Esophagus muscularis mucosa (tissue), 4 donors: Measurements from ENCODE around the gene TMEM121. TPM values are rescaled to one million over a fixed set of nuclear protein-coding genes. Genes with fewer than 3 reads are reported as not detected.
A peak's percentile ranks its signal among the peaks of the same experiment; 100 is the strongest.

ENCODE experiments used
- DNase-seq: peaks from one replicate; pipeline ENCODE4 v3.0.0-alpha.2; 2017; ENCODE audit errors: extremely low spot score
- H3K27ac ChIP-seq, 4 donors: fragments of 200-600 bp; sonication (generic); replicated peaks in 1 of 4; 1 replicate in 3 of 4; 2 replicates in 1 of 4; pipeline ENCODE4 v1.5.1; 2016 to 2019; ENCODE audit warnings: mild to moderate bottlenecking in 1 of 4
- H3K27me3 ChIP-seq, 4 donors: fragments of 200-600 bp; sonication (generic); one replicate each; pipeline versions ENCODE4 v1.5.1 to v1.6.0; 2016 to 2019
- H3K36me3 ChIP-seq, 4 donors: fragments of 200-600 bp; sonication (generic); one replicate each; pipeline ENCODE4 v1.5.1; 2016 to 2019
- H3K4me1 ChIP-seq, 4 donors: fragments of 200-600 bp; sonication (generic); one replicate each; pipeline ENCODE4 v1.5.1; 2016 to 2019
- H3K4me3 ChIP-seq, 4 donors: fragments of 200-600 bp; sonication (generic); 1 replicate in 2 of 4; 2 replicates in 2 of 4; pipeline ENCODE4 v1.5.1; 2016 to 2019; ENCODE audit warnings: mild to moderate bottlenecking in 4 of 4, moderate library complexity in 1 of 4
- H3K9me3 ChIP-seq, 4 donors: fragments of 200-600 bp; sonication (generic); 1 replicate in 3 of 4; 2 replicates in 1 of 4; pipeline ENCODE4 v1.5.1; 2016 to 2019
- CTCF ChIP-seq, 3 experiments: fragments of 200-600 bp in 2 of 3; fragments of 450-650 bp in 1 of 3; sonication (generic) in 2 of 3; IDR thresholded peaks; one replicate each; pipeline ENCODE4 v1.5.1; 2017 to 2019; ENCODE audit warnings: antibody characterized with exemption in 3 of 3, mild to moderate bottlenecking in 2 of 3, moderate library complexity in 1 of 3
- EP300 ChIP-seq: sonication (generic); formaldehyde crosslinking; IDR thresholded peaks from one replicate; pipeline ENCODE4 v1.6.1; 2017; ENCODE audit warnings: antibody characterized with exemption
- POLR2A ChIP-seq: fragments of 450-650 bp; IDR thresholded peaks from one replicate; pipeline ENCODE4 v1.6.1; 2017; ENCODE audit warnings: antibody characterized with exemption, moderate library complexity, mild to moderate bottlenecking, low read depth
- POLR2AphosphoS5 ChIP-seq, 2 donors: sonication (generic); formaldehyde crosslinking; IDR thresholded peaks; one replicate each; pipeline ENCODE4 v1.6.1; 2017; ENCODE audit warnings: antibody characterized with exemption in 2 of 2
- WGBS: methylation state at CpG from one replicate; pipeline ENCODE4 v1.1.5; 2018; 5-methylcytosine and 5-hydroxymethylcytosine counted together
- intact Hi-C: fragments of 100-400 bp; cut with DNase I; formaldehyde crosslinking; loops from one replicate; pipeline ENCODE4 v1.15.1; 2023
- total RNA-seq, 4 donors: library from RNA; depleted of rRNA; stranded (reverse); fragments of >200 nt; gene quantifications; one replicate each; pipeline versions ENCODE4 v1.1.0 to v1.2.1, GENCODE V29; 2016

Gene TMEM121
- total RNA-seq, 4 donors from 2014 or later = 2.9 to 13.0 (median 5.4) TPM

GRCh38 chr14:105490267-105490571 lies 36.2 kb upstream of the TMEM121 start:
- H3K4me3 ChIP-seq = peak overlapping the region; percentile 68 to 75 (median 72)
- peaks cover 4 to 13% (median 8%) of the 10 kb centered on the region in 4 donors for H3K36me3 ChIP-seq
- DNase-seq = no peak
- intact Hi-C loops = loop anchor here (2.0 kb wide), 1 partner anchor 119 kb away; no protein-coding TSS in a partner anchor
- TF ChIP-seq CTCF (IDR thresholded peaks at IDR 0.05) (no peak), EP300 (no peak), POLR2AphosphoS5 (IDR thresholded peaks at IDR 0.05) (no peak)
- 0% methylated on average over 8 of the region's 33 CpGs for WGBS
- peaks cover 55 to 74% (median 64%) of the 10 kb centered on the region in 4 donors for H3K4me1 ChIP-seq
- H3K27me3 ChIP-seq = peaks cover 0 to 14% (median 0%) of the 10 kb centered on the region in 4 donors
- H3K9me3 ChIP-seq = no peaks in the 10 kb centered on the region
- H3K27ac ChIP-seq = peak overlapping the region; percentile 93 to 99 (median 96)

GRCh38 chr14:105490572-105491365 lies 35.6 kb upstream of the TMEM121 start, which contains the start of gene TEDC1:
Gene TEDC1 (plus strand): TSS chr14:105491246. CDS start chr14:105491376, 130 bp downstream.
- Histone ChIP-seq H3K4me1 (peaks cover 55 to 68% (median 58%) of the 10 kb centered on the region in 4 donors), H3K27ac (peak within 1 kb of the TSS; percentile 93 to 99 (median 96)), H3K27me3 (peaks cover 0 to 14% (median 0%) of the 10 kb centered on the region in 4 donors), H3K4me3 (peak within 1 kb of the TSS; percentile 68 to 75 (median 74)), H3K36me3 (peaks cover 4 to 13% (median 8%) of the 10 kb centered on the region in 4 donors), H3K9me3 (no peaks in the 10 kb centered on the region)
- TF ChIP-seq POLR2A (no peak), EP300 (no peak), CTCF (IDR thresholded peaks at IDR 0.05) (peak; percentile 88 to 96 (median 96)), POLR2AphosphoS5 (IDR thresholded peaks at IDR 0.05) (peak; percentile 62 to 81)
- peak; percentile 100 for DNase-seq
- intact Hi-C loops = loop anchor here (2.0 kb wide), 1 partner anchor 120 kb away; no protein-coding TSS in a partner anchor
- WGBS = no CpG with 5 or more reads among the region's 94 CpGs

- H3K36me3 ChIP-seq = peaks cover 4 to 13% (median 8%) of the 10 kb centered on the region in 4 donors
- DNase-seq = no peak
- H3K4me1 ChIP-seq = peaks cover 48 to 61% (median 51%) of the 10 kb centered on the region in 4 donors
- WGBS = 2% methylated on average over 44 of the region's 53 CpGs
- TF ChIP-seq POLR2A (no peak), POLR2AphosphoS5 (IDR thresholded peaks at IDR 0.05) (no peak), EP300 (no peak)
- intact Hi-C loops = loop anchor here (2.0 kb wide), 1 partner anchor 121 kb away; no protein-coding TSS in a partner anchor
- H3K4me3 ChIP-seq = peak overlapping the region; percentile 66 to 75 (median 74)
- no peaks in the 10 kb centered on the region for H3K9me3 ChIP-seq
- H3K27ac ChIP-seq = peak overlapping the region; percentile 82 to 99 (median 94)
- H3K27me3 ChIP-seq = peaks cover 0 to 14% (median 0%) of the 10 kb centered on the region in 4 donors
These were observed 34.9 kb upstream of the TMEM121 start for GRCh38 chr14:105491366-105491973.

GRCh38 chr14:105492031-105492970 lies 34.1 kb upstream of the TMEM121 start:
- peaks cover 0 to 7% (median 0%) of the 10 kb centered on the region in 4 donors for H3K27me3 ChIP-seq
- TF ChIP-seq POLR2A = no peak
- no peak for TF ChIP-seq EP300
- no peak for TF ChIP-seq CTCF (IDR thresholded peaks at IDR 0.05)
- no peak for TF ChIP-seq POLR2AphosphoS5 (IDR thresholded peaks at IDR 0.05)
- H3K4me3 ChIP-seq = peak overlapping the region; percentile 66 to 75 (median 74)
- WGBS = 84% methylated on average over 15 of the region's 24 CpGs
- peaks cover 4 to 13% (median 8%) of the 10 kb centered on the region in 4 donors for H3K36me3 ChIP-seq
- peak overlapping the region in 2 of 4 donors; percentile 93 to 99 for H3K27ac ChIP-seq
- intact Hi-C loops = no loop called here
- DNase-seq = no peak
- peaks cover 41 to 53% (median 45%) of the 10 kb centered on the region in 4 donors for H3K4me1 ChIP-seq
- H3K9me3 ChIP-seq = no peaks in the 10 kb centered on the region
